ENCODE measurements around the gene CD247.

DNA sequence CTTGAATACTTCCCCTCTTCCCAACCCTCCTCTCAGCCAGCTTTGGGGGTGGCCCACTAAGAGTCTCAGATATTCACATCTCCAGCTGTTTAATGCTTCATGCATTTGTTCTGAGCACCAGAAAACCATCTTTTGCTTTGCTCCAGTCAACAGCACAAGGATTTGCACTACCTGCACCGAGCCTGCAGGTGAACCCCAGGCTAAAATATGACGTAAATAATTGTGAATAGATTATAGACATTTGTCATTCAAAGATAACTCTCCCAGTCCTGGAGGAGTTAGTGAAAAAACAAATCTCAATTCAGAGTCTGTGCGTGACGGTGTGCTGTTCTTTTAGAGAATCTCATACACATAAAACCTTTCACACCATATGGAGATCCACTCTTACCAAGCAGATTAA lies 7.4 kb downstream of the CD247 start:
- TF ChIP-seq POLR2AphosphoS5 (IDR thresholded peaks at IDR 0.05; ENCODE audit: borderline replicate concordance, low read depth, low read length) (no peak), FOXP2 (optimal IDR thresholded peaks at IDR 0.05; ENCODE audit: control extremely low read depth, extremely low read length, insufficient read depth) (no peak), EZH2 (IDR thresholded peaks at IDR 0.05) (no peak)

All from SK-N-MC (cell line).